Stimulated activated CD4-positive, alpha-beta T cell treated with anti-CD3 and anti-CD28 coated beads, Interleukin-12 subunit alpha, Interleukin-12 subunit beta, amount 100 ng/mL, for 24 hours (primary cell): ENCODE data around the gene SARDH.
A peak's percentile ranks its signal among the peaks of the same experiment; 100 is the strongest.
"Not testable (repeated sequence)": the region's sequence is repeated elsewhere in the genome, so short reads cannot be mapped to it uniquely, and the experiment has no call there.

ENCODE experiments used
- DNase-seq, 2 experiments: peaks; one replicate each; pipeline ENCODE4 v3.0.0-alpha.2; 2020; ENCODE audit warnings: low read depth in 2 of 2

SARDH gene

DNA sequence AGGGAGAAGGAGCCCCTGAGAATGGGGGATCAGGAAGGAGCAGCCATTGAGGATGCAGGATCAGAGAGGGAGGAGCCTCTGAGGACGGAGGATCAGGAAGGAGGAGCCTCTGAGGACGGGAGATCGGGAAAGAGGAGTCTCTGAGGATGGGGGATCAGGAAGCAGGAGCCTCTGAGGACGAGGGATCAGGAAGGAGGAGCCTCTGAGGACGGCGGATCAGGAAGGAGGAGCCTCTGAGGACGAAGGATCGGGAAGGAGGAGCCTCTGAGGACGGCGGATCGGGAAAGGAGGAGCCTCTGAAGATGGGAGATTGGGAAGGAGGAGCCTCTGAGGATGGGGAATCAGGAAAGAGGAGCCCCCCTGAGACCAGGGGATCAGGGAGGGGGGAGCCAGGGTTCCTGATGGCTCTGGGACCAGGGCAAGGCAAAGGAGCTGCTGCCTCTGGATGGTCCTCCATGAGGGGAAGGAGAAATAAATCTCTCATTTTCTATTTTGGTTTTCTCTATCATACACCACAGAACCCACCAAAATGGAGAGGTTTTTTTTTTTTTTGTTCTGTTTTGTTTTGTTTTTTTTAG is 22.6 kb upstream of the SARDH start:
- DNase-seq, result no peak

DNA sequence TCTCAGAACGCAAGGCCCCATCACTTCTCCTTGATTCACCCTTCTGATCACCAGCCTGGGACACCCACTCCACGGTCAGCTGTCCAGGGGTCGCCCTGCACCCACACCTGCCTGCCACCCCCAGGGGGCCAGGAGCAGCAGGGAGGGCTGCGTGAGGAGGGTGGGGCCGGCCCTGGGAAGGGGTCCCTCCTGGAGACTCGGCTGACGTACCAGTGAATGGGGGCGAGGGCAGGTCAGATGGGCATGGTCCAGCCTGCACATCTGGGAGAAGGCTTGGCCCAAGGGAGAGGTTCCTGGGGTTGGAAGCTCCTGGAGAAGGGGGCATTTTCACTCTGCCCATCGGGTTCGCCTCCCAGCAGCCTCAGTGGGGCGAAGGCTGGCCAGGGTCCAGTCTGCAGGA is 21.8 kb upstream of the SARDH start:
- DNase-seq, result no peak

DNA sequence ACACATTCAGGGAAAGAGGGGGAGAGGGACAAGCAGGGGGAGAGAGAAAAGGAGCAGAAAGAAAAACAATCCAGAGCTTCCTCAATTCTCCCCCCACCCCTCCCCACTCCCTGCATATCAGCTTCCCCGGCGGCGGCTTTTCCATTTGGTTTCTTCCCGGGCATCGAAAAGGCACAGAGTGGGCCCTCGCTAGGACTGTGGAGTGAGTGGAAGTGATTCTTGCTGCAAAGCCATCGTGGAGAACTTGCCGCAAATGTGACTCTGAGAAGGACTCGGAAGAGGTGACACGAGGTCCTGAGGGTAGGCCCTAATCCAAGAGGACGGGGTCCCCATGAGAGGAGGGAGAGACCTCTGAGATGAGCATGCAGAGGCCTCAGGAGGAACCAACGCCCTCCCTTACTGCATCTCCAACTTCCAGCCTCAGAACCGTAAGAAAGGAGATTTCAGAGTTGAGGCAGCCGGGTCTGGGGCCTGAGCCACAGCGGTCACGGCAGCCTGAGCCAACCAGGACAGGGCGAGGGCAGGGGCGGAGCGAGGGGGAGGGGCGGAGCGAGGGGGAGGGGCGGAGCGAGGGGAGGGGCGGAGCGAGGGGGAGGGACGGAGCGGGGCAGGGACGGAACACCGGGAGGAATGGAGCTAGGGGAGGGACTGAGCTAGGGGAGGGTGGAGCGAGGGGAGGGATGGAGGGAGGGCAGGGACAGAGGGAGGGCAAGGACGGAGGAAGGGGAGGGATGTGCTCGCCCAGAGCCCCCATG is 21.2 kb upstream of the SARDH start:
- DNase-seq, result no peak

- DNase-seq, result no peak
Observed at GRCh38 chr9:133758228-133758627, 20.1 kb upstream of the SARDH start.

- no peak for DNase-seq
Observed at GRCh38 chr9:133754688-133755227, 16.6 kb upstream of the SARDH start.

DNA sequence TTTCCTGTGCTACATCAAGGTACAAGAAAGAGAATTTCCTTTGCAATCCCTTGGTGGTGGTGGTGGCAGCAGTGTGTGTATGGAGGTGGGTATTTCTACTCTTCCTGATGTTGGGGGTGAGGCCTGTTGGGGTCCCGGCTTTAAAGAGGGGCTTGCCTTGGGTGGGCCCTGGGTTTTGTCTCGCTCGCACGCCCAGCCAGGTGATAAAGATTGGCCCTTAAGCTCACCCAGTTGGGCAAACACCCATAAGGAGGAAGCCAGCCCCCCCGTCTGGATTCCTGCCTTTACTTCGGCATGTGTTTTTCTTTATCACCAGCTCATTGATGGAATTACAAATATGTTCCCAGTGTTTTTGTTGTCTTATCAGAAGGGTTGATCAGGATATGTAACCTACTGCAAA is 16.0 kb upstream of the SARDH start:
- DNase-seq, result no peak

GRCh38 chr9:133752739-133753446 is 14.7 kb upstream of the SARDH start:
- DNase-seq, result no peak

DNA sequence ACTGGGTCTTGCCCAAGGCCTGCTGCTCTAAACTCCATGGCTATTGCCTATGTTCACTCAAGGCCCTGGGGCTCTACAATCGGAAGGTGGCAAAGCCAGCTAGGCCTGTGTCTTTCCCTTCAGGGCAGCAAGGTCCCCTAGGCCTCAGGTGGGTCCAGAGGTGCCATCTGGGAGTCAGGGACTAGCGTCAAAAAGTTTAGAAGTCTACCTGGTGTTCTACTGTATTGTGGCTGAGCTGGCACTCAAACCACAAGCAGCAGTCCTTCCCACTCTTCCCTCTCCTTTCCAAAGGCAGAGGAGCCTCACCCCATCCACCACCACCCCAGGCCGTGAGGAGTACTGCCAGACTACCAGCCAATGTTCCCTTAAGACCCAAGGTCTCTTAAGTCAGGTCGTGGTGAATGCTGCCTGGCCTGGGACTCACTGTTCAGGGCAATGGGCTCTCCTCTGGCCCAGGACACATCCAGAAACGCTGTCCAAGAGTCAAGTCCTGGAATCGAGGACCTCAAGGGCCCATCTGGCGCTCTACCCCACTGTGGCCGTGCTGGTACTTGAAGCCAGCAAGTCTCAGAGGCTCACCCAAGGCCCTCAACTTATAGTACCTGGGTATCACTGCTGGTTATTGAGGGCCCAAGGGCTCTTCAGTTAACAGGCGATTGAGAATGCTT is 13.0 kb upstream of the SARDH start:
- DNase-seq, result no peak

- DNase-seq, result no peak
Observed at GRCh38 chr9:133747309-133747708, 9.2 kb upstream of the SARDH start.

- not testable (repeated sequence) for DNase-seq
Observed at GRCh38 chr9:133744528-133744927, 6.4 kb upstream of the SARDH start.

GRCh38 chr9:133742849-133743444 is 4.8 kb upstream of the SARDH start:
- peak; percentile 51 to 72 for DNase-seq

- DNase-seq, result no peak
Observed at GRCh38 chr9:133742251-133742650, 4.1 kb upstream of the SARDH start.

DNA sequence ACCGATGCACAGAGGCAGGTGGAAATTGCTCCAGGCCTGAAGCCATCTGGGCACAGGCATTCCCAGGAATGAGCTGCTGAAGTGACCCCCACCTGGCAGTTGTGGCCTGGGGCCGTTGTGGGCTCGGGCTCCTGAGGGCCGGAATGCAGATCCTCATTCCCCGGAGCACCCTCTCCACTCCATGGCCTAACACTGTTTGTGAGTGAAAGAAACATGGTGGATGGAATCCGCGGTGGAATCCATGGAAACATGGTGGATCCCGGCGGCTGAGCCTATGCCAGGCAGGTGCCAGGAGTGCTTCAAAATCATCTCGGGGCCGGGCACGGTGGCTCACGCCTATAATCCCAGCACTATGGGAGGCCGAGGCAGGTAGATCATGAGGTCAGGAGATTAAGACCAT is 3.6 kb upstream of the SARDH start:
- no peak for DNase-seq

DNA sequence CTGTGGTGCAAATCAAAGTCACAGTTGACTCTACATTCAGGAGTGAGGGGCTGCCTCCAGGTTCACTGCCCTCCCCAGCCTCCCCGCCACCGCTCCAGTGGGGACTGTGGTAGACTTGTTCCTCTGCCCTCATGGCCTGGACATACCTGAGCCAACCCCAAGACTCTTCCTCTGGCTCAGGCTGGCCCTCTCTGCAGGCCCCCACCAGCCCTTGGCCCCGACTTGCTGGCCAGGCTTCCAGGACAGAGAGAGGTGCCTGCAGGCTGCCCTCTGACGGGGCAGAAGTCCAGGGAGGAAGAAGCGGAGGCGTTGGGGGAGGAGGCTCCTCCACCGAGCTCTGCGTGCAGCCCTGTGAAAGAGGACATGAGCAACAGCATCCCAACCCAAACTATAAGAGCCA is 2.8 kb upstream of the SARDH start:
- no peak for DNase-seq

DNA sequence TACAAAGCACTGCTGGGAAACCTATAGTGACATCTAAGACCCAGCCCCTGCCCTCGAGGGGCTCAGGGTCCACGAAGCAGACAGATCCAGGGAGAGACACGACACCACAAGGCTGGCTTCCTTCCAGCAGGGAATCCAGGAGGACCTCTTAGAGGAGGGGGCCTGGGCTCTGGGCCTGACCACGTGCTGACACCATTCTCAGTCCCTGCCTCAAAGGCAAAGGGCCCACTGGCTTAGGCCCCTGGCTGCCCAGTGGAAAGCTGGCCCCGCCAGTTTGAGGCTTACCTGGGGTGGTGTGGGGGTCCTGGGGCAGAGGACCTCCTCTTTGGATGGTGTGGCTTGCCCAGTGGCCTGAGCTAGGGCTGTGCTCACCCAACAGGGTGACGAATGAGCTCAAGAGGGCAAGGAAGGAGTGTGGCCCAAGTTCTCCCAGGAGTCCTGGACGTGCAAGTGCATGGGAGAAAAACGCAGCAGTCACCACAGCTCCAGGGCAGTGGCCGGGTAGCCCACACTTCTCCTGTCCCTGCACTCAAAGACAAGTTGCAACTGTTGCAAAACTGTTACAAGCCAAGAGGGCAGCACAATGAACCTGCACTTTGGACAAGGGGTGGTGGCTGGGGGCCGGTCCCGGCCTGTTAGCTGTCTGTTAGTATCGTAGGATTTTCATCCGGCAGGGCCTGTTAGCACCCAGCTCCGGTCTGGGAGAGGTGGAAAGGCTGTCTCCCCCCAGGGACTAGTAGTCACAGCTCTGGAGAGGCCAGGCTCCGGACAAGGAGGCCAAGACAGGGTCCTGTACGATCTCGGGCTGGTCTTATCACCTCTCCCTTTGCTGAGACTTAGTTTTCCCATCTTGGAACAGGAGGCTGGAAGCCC is 1.5 kb upstream of the SARDH start:
- no peak for DNase-seq

- no peak for DNase-seq
Observed at GRCh38 chr9:133738640-133739225, 581 bp upstream of the SARDH start.

GRCh38 chr9:133737071-133737773 is 930 bp downstream of the SARDH start:
- DNase-seq, result no peak

DNA sequence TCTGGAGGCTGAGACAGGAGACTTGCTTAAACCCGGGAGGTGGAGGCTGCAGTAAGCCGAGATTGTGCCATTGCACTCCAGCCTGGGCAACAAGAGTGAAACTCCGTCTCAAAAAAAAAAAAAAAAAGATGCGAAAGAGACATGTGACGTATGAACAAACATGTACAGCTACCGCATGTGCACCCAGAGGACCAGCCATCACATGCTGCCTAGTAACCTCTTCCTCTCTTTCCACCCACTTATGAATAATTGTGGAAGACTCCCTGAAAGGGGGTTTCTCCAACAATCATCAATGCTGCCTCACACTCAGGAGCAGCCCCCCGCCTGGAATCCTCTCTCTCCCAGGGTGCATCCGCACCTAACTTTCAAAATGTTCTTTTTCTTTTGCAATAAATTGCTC is 2.2 kb downstream of the SARDH start:
- no peak for DNase-seq

DNA sequence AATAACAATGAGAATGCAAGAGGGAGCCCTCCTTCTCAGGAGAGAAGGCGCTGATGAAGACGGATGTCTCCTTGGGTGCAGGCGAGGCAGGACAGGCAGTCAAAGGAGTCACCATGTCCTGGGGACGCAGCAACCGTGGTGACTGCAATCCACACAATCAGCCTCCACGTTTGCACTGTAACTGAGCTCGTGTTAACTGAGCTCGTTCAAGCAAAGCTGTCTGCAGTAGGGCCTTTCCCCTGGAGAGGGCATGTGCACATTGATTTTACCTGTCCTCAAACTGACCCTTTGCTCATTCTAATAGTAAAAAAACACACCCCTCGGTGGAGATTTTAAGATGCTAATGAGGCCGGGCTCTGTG is 2.8 kb downstream of the SARDH start:
- no peak for DNase-seq
